GM18907 (cell line): ENCODE measurements around the gene WRNIP1.
"Not testable (repeated sequence)": the region's sequence is repeated elsewhere in the genome, so short reads cannot be mapped to it uniquely, and the experiment has no call there.

Experiments
- ATAC-seq: cut with Tn5 transposase; IDR thresholded peaks from one replicate; pipeline ENCODE4 v1.9.1; 2021; ENCODE audit warnings: mild to moderate bottlenecking, moderate library complexity; ENCODE audit not compliant: unreplicated experiment

Gene WRNIP1

GRCh38 chr6:2760882-2761842 is 4.0 kb upstream of the WRNIP1 start:
- no peak for ATAC-seq

- not testable (repeated sequence) for ATAC-seq
Measured at GRCh38 chr6:2762868-2763267, 2.3 kb upstream of the WRNIP1 start.

GRCh38 chr6:2763345-2763841 is 1.8 kb upstream of the WRNIP1 start:
- ATAC-seq: no peak

GRCh38 chr6:2763876-2764540 is 1.2 kb upstream of the WRNIP1 start:
- no peak for ATAC-seq

- peak; percentile 69 for ATAC-seq
Measured at GRCh38 chr6:2764610-2765165, 505 bp upstream of the WRNIP1 start.

- ATAC-seq: peak; percentile 23
Measured at GRCh38 chr6:2765896-2766766, 938 bp downstream of the WRNIP1 start.

- no peak for ATAC-seq
Measured at GRCh38 chr6:2766767-2767656, 1.8 kb downstream of the WRNIP1 start.

- no peak for ATAC-seq
Measured at GRCh38 chr6:2767657-2768524, 2.7 kb downstream of the WRNIP1 start.

GRCh38 chr6:2768696-2769095 is 3.5 kb downstream of the WRNIP1 start:
- ATAC-seq: no peak

GRCh38 chr6:2770171-2770570 is 5.0 kb downstream of the WRNIP1 start:
- ATAC-seq: no peak

- no peak for ATAC-seq
Measured at GRCh38 chr6:2771079-2771478, 5.9 kb downstream of the WRNIP1 start.

- no peak for ATAC-seq
Measured at GRCh38 chr6:2772840-2773239, 7.6 kb downstream of the WRNIP1 start.

GRCh38 chr6:2773449-2773848 is 8.3 kb downstream of the WRNIP1 start:
- ATAC-seq: no peak

- ATAC-seq: no peak
Measured at GRCh38 chr6:2775003-2775402, 9.8 kb downstream of the WRNIP1 start.

GRCh38 chr6:2777249-2777648 is 12.1 kb downstream of the WRNIP1 start:
- no peak for ATAC-seq

GRCh38 chr6:2780102-2780737 is 15.0 kb downstream of the WRNIP1 start:
- no peak for ATAC-seq

GRCh38 chr6:2781685-2782355 is 16.6 kb downstream of the WRNIP1 start:
- no peak for ATAC-seq

GRCh38 chr6:2782356-2782708 is 17.1 kb downstream of the WRNIP1 start:
- ATAC-seq: no peak
